Stimulated activated CD8-positive, alpha-beta memory T cell treated with anti-CD3 and anti-CD28 coated beads, Interleukin-15, amount 100 ng/mL, for 4 hours (primary cell): ENCODE data around the gene PRKAB1.

ENCODE experiments used
- DNase-seq, 2 donors: peaks; one replicate each; pipeline ENCODE4 v3.0.0-alpha.2; 2020; ENCODE audit warnings: low read depth in 2 of 2

Gene PRKAB1

GRCh38 chr12:119661882-119662281 lies 6.1 kb upstream of the PRKAB1 start:
- no peak for DNase-seq

GRCh38 chr12:119664642-119665041 lies 3.3 kb upstream of the PRKAB1 start:
- no peak for DNase-seq

GRCh38 chr12:119665164-119665929 lies 2.6 kb upstream of the PRKAB1 start:
- DNase-seq = no peak

- DNase-seq = no peak
Observed at GRCh38 chr12:119666226-119666795, 1.6 kb upstream of the PRKAB1 start.

- DNase-seq = no peak
Observed at GRCh38 chr12:119666900-119667576, 895 bp upstream of the PRKAB1 start.

GRCh38 chr12:119668324-119668841 lies 450 bp downstream of the PRKAB1 start:
- no peak for DNase-seq

- DNase-seq = no peak
Observed at GRCh38 chr12:119669744-119670472, 2.0 kb downstream of the PRKAB1 start.

- no peak for DNase-seq
Observed at GRCh38 chr12:119671070-119671469, 3.1 kb downstream of the PRKAB1 start.

- no peak for DNase-seq
Observed at GRCh38 chr12:119672194-119672593, 4.3 kb downstream of the PRKAB1 start.

GRCh38 chr12:119673634-119674033 lies 5.7 kb downstream of the PRKAB1 start:
- no peak for DNase-seq

- DNase-seq = no peak
Observed at GRCh38 chr12:119674560-119674959, 6.6 kb downstream of the PRKAB1 start.

- DNase-seq = no peak
Observed at GRCh38 chr12:119676022-119676421, 8.1 kb downstream of the PRKAB1 start.

- DNase-seq = no peak
Observed at GRCh38 chr12:119676573-119676972, 8.6 kb downstream of the PRKAB1 start.

GRCh38 chr12:119678459-119678858 lies 10.5 kb downstream of the PRKAB1 start:
- no peak for DNase-seq

- no peak for DNase-seq
Observed at GRCh38 chr12:119679081-119679480, 11.1 kb downstream of the PRKAB1 start.

GRCh38 chr12:119679490-119679889 lies 11.6 kb downstream of the PRKAB1 start:
- no peak for DNase-seq

GRCh38 chr12:119681111-119681510 lies 13.2 kb downstream of the PRKAB1 start:
- no peak for DNase-seq

- DNase-seq = no peak
Observed at GRCh38 chr12:119681728-119682638, 14.1 kb downstream of the PRKAB1 start.

GRCh38 chr12:119682639-119683252 lies 14.8 kb downstream of the PRKAB1 start:
- no peak for DNase-seq

GRCh38 chr12:119683413-119683812 lies 15.5 kb downstream of the PRKAB1 start:
- DNase-seq = no peak

GRCh38 chr12:119683816-119684215 lies 15.9 kb downstream of the PRKAB1 start:
- DNase-seq = no peak
